Mesothelial cell of epicardium (in vitro differentiated cells): ENCODE results near the gene DGKD. TPM values are rescaled to one million over a fixed set of nuclear protein-coding genes. Genes with fewer than 3 reads are reported as not detected.
A peak's percentile ranks its signal among the peaks of the same experiment; 100 is the strongest.

Experiments used
- DNase-seq, 2 experiments: peaks; one replicate each; pipeline ENCODE4 v3.0.0; 2021; ENCODE audit warnings: low spot score in 2 of 2; ENCODE audit not compliant: unreplicated experiment in 2 of 2
- H3K27ac Mint-ChIP-seq: 2 replicates; pipeline ENCODE4 v1.8.0; 2021; ENCODE audit warnings: mixed read lengths
- H3K27me3 Mint-ChIP-seq: 2 replicates; pipeline ENCODE4 v1.8.0; 2021; ENCODE audit warnings: low read depth, mixed read lengths
- H3K36me3 Mint-ChIP-seq: 2 replicates; pipeline ENCODE4 v1.8.0; 2021; ENCODE audit warnings: mixed read lengths
- H3K4me1 Mint-ChIP-seq: 2 replicates; pipeline ENCODE4 v1.8.0; 2021; ENCODE audit warnings: mixed read lengths
- H3K4me3 Mint-ChIP-seq: 2 replicates; pipeline ENCODE4 v1.8.0; 2021; ENCODE audit warnings: mild to moderate bottlenecking, moderate library complexity, mixed read lengths
- H3K9me3 Mint-ChIP-seq: 2 replicates; pipeline ENCODE4 v1.8.0; 2021; ENCODE audit warnings: mixed read lengths
- CTCF ChIP-seq: fragments of 200-600 bp; sonication (generic); IDR thresholded peaks from one replicate; pipeline ENCODE4 v1.5.0; 2021; ENCODE audit warnings: antibody characterized with exemption; ENCODE audit not compliant: unreplicated experiment
- total RNA-seq: library from RNA; stranded (reverse); gene quantifications from 3 replicates; pipeline ENCODE4 v1.2.1, GENCODE V29; 2021

Gene DGKD
- total RNA-seq, 1 donor from 2014 or later: 64.5 TPM

GRCh38 chr2:233448220-233448559 is 93.9 kb downstream of the DGKD start:
- H3K4me1 Mint-ChIP-seq: no peaks in the 10 kb centered on the region

GRCh38 chr2:233448575-233448974 is 94.3 kb downstream of the DGKD start:
- Mint-ChIP-seq H3K27me3 (no peaks in the 10 kb centered on the region), H3K27ac (no peak overlapping the region)

More at GRCh38 chr2:233448220-233448559, 93.9 kb downstream of the DGKD start:
- no peak overlapping the region for H3K27ac Mint-ChIP-seq
- no peak overlapping the region for H3K4me3 Mint-ChIP-seq
- no peaks in the 10 kb centered on the region for H3K9me3 Mint-ChIP-seq
- TF ChIP-seq CTCF: no peak
- H3K36me3 Mint-ChIP-seq: peaks cover 10% of the 10 kb centered on the region
- DNase-seq: no peak
- no peaks in the 10 kb centered on the region for H3K27me3 Mint-ChIP-seq

GRCh38 chr2:233449081-233449901 is 95.0 kb downstream of the DGKD start:
- peak in 1 of 2 experiments; percentile 71 for DNase-seq
- Mint-ChIP-seq H3K4me3 (no peak overlapping the region), H3K4me1 (no peaks in the 10 kb centered on the region), H3K27ac (no peak overlapping the region), H3K36me3 (peaks cover 16% of the 10 kb centered on the region), H3K9me3 (no peaks in the 10 kb centered on the region), H3K27me3 (no peaks in the 10 kb centered on the region)
- peak; percentile 62 for TF ChIP-seq CTCF

More at GRCh38 chr2:233448575-233448974, 94.3 kb downstream of the DGKD start:
- Mint-ChIP-seq H3K4me1 (no peaks in the 10 kb centered on the region), H3K4me3 (no peak overlapping the region), H3K9me3 (no peaks in the 10 kb centered on the region), H3K36me3 (peaks cover 10% of the 10 kb centered on the region)
- no peak for DNase-seq
- TF ChIP-seq CTCF: no peak

GRCh38 chr2:233449921-233450863 is 95.9 kb downstream of the DGKD start:
- DNase-seq: no peak
- Mint-ChIP-seq H3K36me3 (peaks cover 22% of the 10 kb centered on the region), H3K27ac (no peak overlapping the region), H3K27me3 (no peaks in the 10 kb centered on the region), H3K9me3 (no peaks in the 10 kb centered on the region), H3K4me3 (no peak overlapping the region), H3K4me1 (no peaks in the 10 kb centered on the region)
- no peak for TF ChIP-seq CTCF

GRCh38 chr2:233450864-233451575 is 96.7 kb downstream of the DGKD start:
- no peak for TF ChIP-seq CTCF

More at GRCh38 chr2:233450864-233451575, 96.7 kb downstream of the DGKD start:
- Mint-ChIP-seq H3K36me3 (peaks cover 24% of the 10 kb centered on the region), H3K27ac (no peak overlapping the region), H3K9me3 (no peaks in the 10 kb centered on the region), H3K27me3 (no peaks in the 10 kb centered on the region), H3K4me3 (no peak overlapping the region), H3K4me1 (no peaks in the 10 kb centered on the region)
- DNase-seq: no peak
